ENCODE results near the gene MVB12A. TPM values are rescaled to one million over a fixed set of nuclear protein-coding genes. Genes with fewer than 3 reads are reported as not detected.
A peak's percentile ranks its signal among the peaks of the same experiment; 100 is the strongest.

Gene MVB12A
- total RNA-seq, 2 experiments from 2014 or later: 27.6 to 32.6 TPM

- intact Hi-C loops (cut with DNase I, micrococcal nuclease): loop anchor here (1.0 to 5.0 kb wide), 13 partner anchors 12 to 314 kb away; partner anchors contain the start of genes BABAM1 (in 1 of the 2), BST2 (in 1 of the 2), COLGALT1 (in 1 of the 2) and DDA1 (in 1 of the 2)
- Mint-ChIP-seq H3K4me3 (peak overlapping the region; percentile 83), H3K27me3 (peaks cover 4% of the 10 kb centered on the region), H3K9me3 (ENCODE audit: low read depth) (no peaks in the 10 kb centered on the region), H3K36me3 (ENCODE audit: low read depth) (no peaks in the 10 kb centered on the region), H3K27ac (no peak overlapping the region), H3K4me1 (peaks cover 24% of the 10 kb centered on the region)
- peak; percentile 6 for ATAC-seq
- DNase-seq: no peak
- CTCF ChIA-PET: interaction anchor here (0.6 to 1.3 kb wide), 5 partner anchors 9 to 186 kb away, joined by 3 to 5 read pairs (median 4); no protein-coding TSS in a partner anchor
- POLR2A ChIA-PET: interaction anchor here (0.6 kb wide), 1 partner anchor 354 kb away, joined by 3 read pairs; no protein-coding TSS in a partner anchor
Measured at GRCh38 chr19:17391371-17392151, 28.3 kb upstream of the MVB12A start.

GRCh38 chr19:17393002-17393401, 26.8 kb upstream of the MVB12A start:
- intact Hi-C loops (cut with DNase I, micrococcal nuclease): loop anchor here (5.0 kb wide), 2 partner anchors 74 to 316 kb away; partner anchors contain the start of genes HAUS8 (in 1 of the 2) and MYO9B (in 1 of the 2)
- POLR2A ChIA-PET: no interaction called here
- Mint-ChIP-seq H3K36me3 (ENCODE audit: low read depth) (no peaks in the 10 kb centered on the region), H3K27ac (no peak overlapping the region), H3K9me3 (ENCODE audit: low read depth) (no peaks in the 10 kb centered on the region), H3K4me3 (no peak overlapping the region), H3K27me3 (peaks cover 4% of the 10 kb centered on the region), H3K4me1 (peaks cover 24% of the 10 kb centered on the region)
- ATAC-seq (no peak), DNase-seq (no peak)
- CTCF ChIA-PET: interaction anchor here (0.6 to 1.1 kb wide), 3 partner anchors 60 to 150 kb away, joined by 3 read pairs; partner anchors contain the start of gene MRPL34

- intact Hi-C loops (cut with DNase I, micrococcal nuclease): loop anchor here (5.0 kb wide), 2 partner anchors 73 to 317 kb away; partner anchors contain the start of genes HAUS8 (in 1 of the 2) and MYO9B (in 1 of the 2)
- no peak within 1 kb of the TSS for H3K4me3 Mint-ChIP-seq
- ATAC-seq (no peak), DNase-seq (no peak)
- no peaks in the 10 kb centered on the region for H3K36me3 Mint-ChIP-seq (ENCODE audit: low read depth)
- ChIA-PET POLR2A (no interaction called here), CTCF (interaction anchor here (0.8 to 1.1 kb wide), 3 partner anchors 61 to 88 kb away, joined by 3 read pairs; partner anchors contain the start of gene MRPL34)
- H3K27ac Mint-ChIP-seq: no peak within 1 kb of the TSS
- H3K4me1 Mint-ChIP-seq: peaks cover 24% of the 10 kb centered on the region
- H3K9me3 Mint-ChIP-seq (ENCODE audit: low read depth): no peaks in the 10 kb centered on the region
- H3K27me3 Mint-ChIP-seq: peaks cover 4% of the 10 kb centered on the region
Measured at GRCh38 chr19:17393914-17394313, 25.9 kb upstream of the MVB12A start, which contains the start of gene CCDC194. CCDC194 (minus strand) TSS chr19:17394196; CDS start chr19:17394158, 38 bp downstream.

- DNase-seq (peak; percentile 64), ATAC-seq (peak; percentile 14)
- Mint-ChIP-seq H3K9me3 (ENCODE audit: low read depth) (no peaks in the 10 kb centered on the region), H3K27me3 (peaks cover 2% of the 10 kb centered on the region), H3K36me3 (ENCODE audit: low read depth) (no peaks in the 10 kb centered on the region), H3K4me3 (no peak overlapping the region), H3K27ac (no peak overlapping the region), H3K4me1 (peaks cover 24% of the 10 kb centered on the region)
- intact Hi-C loops (cut with DNase I, micrococcal nuclease): loop anchor here (1.0 to 5.0 kb wide), 3 partner anchors 71 to 318 kb away; partner anchors contain the start of genes HAUS8 (in 1 of the 2) and MYO9B (in 1 of the 2)
- POLR2A ChIA-PET: no interaction called here
- CTCF ChIA-PET: interaction anchor here (0.9 to 1.3 kb wide), 2 partner anchors 9 to 77 kb away, joined by 3 read pairs; no protein-coding TSS in a partner anchor
Measured at GRCh38 chr19:17394891-17395415, 24.9 kb upstream of the MVB12A start.

GRCh38 chr19:17398902-17399527, 20.8 kb upstream of the MVB12A start:
- Mint-ChIP-seq H3K27me3 (no peaks in the 10 kb centered on the region), H3K27ac (no peak overlapping the region), H3K4me1 (peaks cover 17% of the 10 kb centered on the region), H3K36me3 (ENCODE audit: low read depth) (peaks cover 7% of the 10 kb centered on the region), H3K9me3 (ENCODE audit: low read depth) (no peaks in the 10 kb centered on the region), H3K4me3 (no peak overlapping the region)
- intact Hi-C loops (cut with DNase I, micrococcal nuclease): no loop called here
- ChIA-PET POLR2A (interaction anchor here (0.9 kb wide), 1 partner anchor 16 kb away, joined by 4 read pairs; no protein-coding TSS in a partner anchor), CTCF (interaction anchor here (0.6 to 1.4 kb wide), 5 partner anchors 8 to 442 kb away, joined by 3 to 4 read pairs (median 3); no protein-coding TSS in a partner anchor)
- ATAC-seq (no peak), DNase-seq (no peak)

- peaks cover 7% of the 10 kb centered on the region for H3K36me3 Mint-ChIP-seq (ENCODE audit: low read depth)
- intact Hi-C loops (cut with DNase I, micrococcal nuclease): no loop called here
- POLR2A ChIA-PET: no interaction called here
- no peak overlapping the region for H3K4me3 Mint-ChIP-seq
- H3K9me3 Mint-ChIP-seq (ENCODE audit: low read depth): no peaks in the 10 kb centered on the region
- DNase-seq (no peak), ATAC-seq (no peak)
- H3K4me1 Mint-ChIP-seq: peaks cover 17% of the 10 kb centered on the region
- H3K27ac Mint-ChIP-seq: no peak overlapping the region
- CTCF ChIA-PET: no interaction called here
- no peaks in the 10 kb centered on the region for H3K27me3 Mint-ChIP-seq
Measured at GRCh38 chr19:17401628-17402027, 18.2 kb upstream of the MVB12A start.

GRCh38 chr19:17402982-17403855, 16.6 kb upstream of the MVB12A start:
- DNase-seq (peak; percentile 78), ATAC-seq (peak; percentile 53)
- Mint-ChIP-seq H3K27ac (peak overlapping the region; percentile 72), H3K4me1 (peaks cover 28% of the 10 kb centered on the region), H3K36me3 (ENCODE audit: low read depth) (peaks cover 7% of the 10 kb centered on the region), H3K9me3 (ENCODE audit: low read depth) (no peaks in the 10 kb centered on the region), H3K4me3 (peak overlapping the region; percentile 76), H3K27me3 (no peaks in the 10 kb centered on the region)
- intact Hi-C loops (cut with DNase I, micrococcal nuclease): loop anchor here in 1 of 2 experiments (1.0 kb wide), 1 partner anchor 12 kb away; no protein-coding TSS in a partner anchor
- CTCF ChIA-PET: interaction anchor here (0.6 to 1.7 kb wide), 6 partner anchors 13 to 69 kb away, joined by 3 to 9 read pairs (median 3); partner anchors contain the start of gene MVB12A
- POLR2A ChIA-PET: interaction anchor here (0.6 kb wide), 1 partner anchor 399 kb away, joined by 3 read pairs; no protein-coding TSS in a partner anchor

GRCh38 chr19:17404015-17404414, 15.8 kb upstream of the MVB12A start:
- intact Hi-C loops (cut with DNase I, micrococcal nuclease): loop anchor here in 1 of 2 experiments (2.0 kb wide), 1 partner anchor 13 kb away; no protein-coding TSS in a partner anchor
- peaks cover 28% of the 10 kb centered on the region for H3K4me1 Mint-ChIP-seq
- CTCF ChIA-PET: interaction anchor here (0.6 to 1.7 kb wide), 5 partner anchors 15 to 1284 kb away, joined by 3 to 9 read pairs (median 3); partner anchors contain the start of gene MVB12A
- H3K27me3 Mint-ChIP-seq: no peaks in the 10 kb centered on the region
- H3K4me3 Mint-ChIP-seq: peak overlapping the region; percentile 76
- H3K27ac Mint-ChIP-seq: peak overlapping the region; percentile 90
- no peaks in the 10 kb centered on the region for H3K9me3 Mint-ChIP-seq (ENCODE audit: low read depth)
- DNase-seq (no peak), ATAC-seq (no peak)
- POLR2A ChIA-PET: no interaction called here
- peaks cover 7% of the 10 kb centered on the region for H3K36me3 Mint-ChIP-seq (ENCODE audit: low read depth)

- Mint-ChIP-seq H3K36me3 (ENCODE audit: low read depth) (peaks cover 7% of the 10 kb centered on the region), H3K27me3 (no peaks in the 10 kb centered on the region), H3K9me3 (ENCODE audit: low read depth) (no peaks in the 10 kb centered on the region), H3K27ac (peak overlapping the region; percentile 90), H3K4me3 (peak overlapping the region; percentile 76), H3K4me1 (peaks cover 28% of the 10 kb centered on the region)
- DNase-seq (no peak), ATAC-seq (no peak)
- intact Hi-C loops (cut with DNase I, micrococcal nuclease): loop anchor here (1.0 to 2.0 kb wide), 2 partner anchors 14 to 15 kb away; no protein-coding TSS in a partner anchor
- CTCF ChIA-PET: interaction anchor here (0.6 to 1.7 kb wide), 5 partner anchors 15 to 72 kb away, joined by 3 to 7 read pairs (median 5); no protein-coding TSS in a partner anchor
- POLR2A ChIA-PET: interaction anchor here (0.6 to 1.5 kb wide), 3 partner anchors 95 to 325 kb away, joined by 3 to 6 read pairs (median 5); partner anchors contain the start of genes DDA1 and USE1
Measured at GRCh38 chr19:17404621-17405249, 15.1 kb upstream of the MVB12A start.

Data from activated CD4-positive, alpha-beta T cell treated with anti-CD3 and anti-CD28 coated beads for 36 hours (primary cell).